ENCODE measurements around the gene SRF.

Gene SRF

DNA sequence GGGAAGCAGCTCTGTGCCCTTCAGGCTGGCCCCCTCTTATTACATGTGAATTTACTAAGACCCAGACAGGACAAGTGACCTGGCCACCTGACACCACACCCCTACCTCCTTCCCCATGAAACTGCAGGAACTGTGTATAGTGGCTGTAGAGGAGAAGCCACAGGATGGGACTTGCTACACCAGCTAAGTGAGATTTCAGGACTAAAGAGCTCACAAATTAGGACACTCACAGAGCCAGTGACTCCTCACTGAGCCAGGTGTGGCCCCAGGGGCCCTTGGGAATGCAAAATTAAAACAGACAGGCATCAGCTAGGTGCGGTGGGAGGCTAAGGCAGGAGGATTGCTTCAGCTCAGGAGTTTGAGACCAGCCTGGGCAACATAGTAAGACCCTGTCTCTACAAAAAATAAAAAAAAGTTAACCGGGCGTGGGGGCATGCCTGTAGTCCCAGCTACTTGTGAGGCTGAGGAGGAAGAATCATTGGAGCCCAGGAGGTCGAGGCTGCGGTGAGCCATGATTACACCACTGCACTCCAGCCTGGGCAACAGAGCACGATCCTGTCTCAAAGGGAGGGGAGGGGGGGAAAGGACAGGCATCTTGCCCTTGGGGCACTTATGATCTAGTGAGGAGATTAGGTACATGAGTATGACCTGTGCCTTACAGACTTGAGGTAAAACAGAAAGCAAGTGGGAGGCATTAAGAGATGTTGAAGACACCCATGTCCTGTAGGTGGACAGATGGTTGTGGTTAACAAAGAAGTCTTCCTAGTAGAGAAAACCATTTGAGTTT, 23.2 kb upstream of the SRF start:
- DNase-seq (ENCODE audit: low read depth, low spot score), result no peak

DNA sequence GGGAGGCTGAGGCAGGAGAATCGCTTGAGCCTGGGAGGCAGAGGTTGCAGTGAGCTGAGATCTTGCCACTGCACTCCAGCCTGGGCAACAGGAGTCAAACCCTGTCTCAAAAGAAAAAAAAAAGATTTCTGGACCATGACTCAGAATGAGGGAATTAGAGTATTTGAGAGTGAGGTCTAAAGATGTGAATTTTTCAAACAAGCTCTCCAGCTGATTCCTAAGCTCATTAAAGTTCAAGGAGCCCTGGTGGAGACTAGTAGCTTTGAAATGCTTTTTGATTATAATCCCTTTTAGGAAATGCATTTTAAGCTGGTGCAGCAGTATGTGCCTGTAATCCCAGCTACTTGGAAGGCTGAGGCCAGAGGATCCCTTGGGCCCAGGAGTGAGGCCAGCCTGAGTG, 21.8 kb upstream of the SRF start:
- DNase-seq (ENCODE audit: low read depth, low spot score), result no peak

DNA sequence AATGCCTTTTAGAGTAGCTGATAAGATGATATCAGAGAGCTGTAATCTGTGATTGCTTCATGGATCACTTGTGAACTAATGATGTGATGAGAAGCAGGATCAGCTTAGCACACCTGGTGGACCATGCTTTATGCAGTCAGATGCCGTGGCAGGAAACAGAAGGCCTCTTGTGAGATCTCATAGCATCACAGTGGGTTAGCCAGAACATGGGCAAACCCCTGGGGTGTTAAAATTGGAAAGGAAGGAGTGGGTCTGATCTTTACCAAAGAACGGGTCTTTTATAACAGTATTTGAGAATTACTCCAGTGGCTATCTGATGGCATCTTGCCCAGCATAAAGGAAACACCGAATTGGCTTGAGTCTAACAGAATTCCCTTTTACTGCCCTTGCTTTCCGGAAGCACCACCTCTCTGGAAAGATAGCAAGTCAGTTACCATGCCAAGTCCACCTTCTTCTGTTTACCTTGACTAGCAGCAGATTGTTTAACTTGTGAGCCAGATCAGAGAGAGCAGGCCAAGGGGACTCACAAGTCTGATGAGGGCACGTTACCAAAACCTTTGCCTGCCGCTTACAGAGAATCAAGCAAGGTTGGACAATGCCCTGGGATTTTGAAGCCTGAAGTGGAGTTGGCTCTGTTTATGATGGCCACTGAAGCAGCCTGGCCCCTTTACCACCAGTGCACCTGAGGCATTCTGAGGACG, 20.9 kb upstream of the SRF start:
- DNase-seq (ENCODE audit: low read depth, low spot score), result no peak

DNA sequence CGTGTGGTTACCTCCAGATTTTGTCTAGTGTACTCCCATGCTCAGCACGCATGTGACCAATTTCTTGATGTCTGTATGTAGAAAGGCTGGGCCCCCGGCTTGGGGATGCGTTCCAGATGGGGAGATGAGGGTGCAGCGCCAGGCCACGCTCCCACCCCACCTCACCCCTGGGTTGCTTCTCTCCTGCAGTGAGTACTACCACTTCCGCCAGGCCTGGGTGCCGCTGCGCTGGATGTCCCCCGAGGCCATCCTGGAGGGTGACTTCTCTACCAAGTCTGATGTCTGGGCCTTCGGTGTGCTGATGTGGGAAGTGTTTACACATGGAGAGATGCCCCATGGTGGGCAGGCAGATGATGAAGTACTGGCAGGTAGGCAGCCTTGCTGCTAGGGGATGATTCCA, 11.5 kb upstream of the SRF start:
- no peak for DNase-seq (ENCODE audit: low read depth, low spot score)

DNA sequence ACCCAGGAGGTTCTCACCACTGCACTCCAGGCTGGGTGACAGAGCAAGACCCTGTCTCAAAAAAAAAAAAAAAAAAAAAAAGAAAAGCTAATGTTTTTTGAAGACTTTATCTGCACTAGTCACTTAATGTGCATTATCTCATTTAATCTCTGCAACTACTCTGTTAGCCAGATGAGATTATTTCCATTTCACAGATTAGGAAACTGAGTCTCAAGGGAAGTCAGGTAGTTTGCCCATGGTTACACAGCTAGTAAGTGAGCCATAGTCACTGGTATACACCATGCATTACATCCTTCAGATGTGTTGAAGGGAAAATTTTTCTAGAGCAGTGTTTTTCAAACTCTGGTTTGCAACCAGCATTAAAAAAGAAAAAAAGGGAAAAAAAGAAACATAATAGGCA, 7.2 kb upstream of the SRF start:
- DNase-seq (ENCODE audit: low read depth, low spot score), result no peak

DNA sequence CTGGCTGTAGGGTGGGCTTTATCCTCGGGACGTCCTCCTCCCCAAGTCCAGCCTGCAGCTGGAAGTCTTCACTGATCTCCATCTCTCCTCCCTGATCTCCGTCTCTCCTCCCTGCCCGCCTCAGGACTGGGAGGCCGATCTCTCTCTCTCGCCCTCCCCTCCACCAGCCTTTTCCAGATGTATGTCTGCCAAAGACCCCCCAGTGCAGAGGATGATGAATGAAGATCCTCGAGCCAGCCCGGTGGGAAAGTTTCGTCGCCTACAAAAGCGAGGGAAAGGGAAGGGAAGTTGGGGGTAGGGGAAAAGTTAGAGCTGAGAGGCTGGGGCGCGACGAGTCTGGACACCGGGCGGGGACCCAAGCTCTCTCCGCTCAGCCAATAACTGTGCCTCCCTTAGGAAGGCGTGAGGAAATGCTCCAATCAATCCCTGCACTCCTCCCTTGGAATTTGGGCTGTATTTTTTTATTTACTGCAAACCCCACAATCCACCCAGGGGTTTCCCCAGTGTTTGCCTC, 595 bp upstream of the SRF start:
- DNase-seq (ENCODE audit: low read depth, low spot score), result no peak

DNA sequence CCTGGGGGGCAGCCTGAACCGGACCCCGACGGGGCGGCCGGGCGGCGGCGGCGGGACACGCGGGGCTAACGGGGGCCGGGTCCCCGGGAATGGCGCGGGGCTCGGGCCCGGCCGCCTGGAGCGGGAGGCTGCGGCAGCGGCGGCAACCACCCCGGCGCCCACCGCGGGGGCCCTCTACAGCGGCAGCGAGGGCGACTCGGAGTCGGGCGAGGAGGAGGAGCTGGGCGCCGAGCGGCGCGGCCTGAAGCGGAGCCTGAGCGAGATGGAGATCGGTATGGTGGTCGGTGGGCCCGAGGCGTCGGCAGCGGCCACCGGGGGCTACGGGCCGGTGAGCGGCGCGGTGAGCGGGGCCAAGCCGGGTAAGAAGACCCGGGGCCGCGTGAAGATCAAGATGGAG, 636 bp downstream of the SRF start:
- DNase-seq (ENCODE audit: low read depth, low spot score), result peak; percentile 43

DNA sequence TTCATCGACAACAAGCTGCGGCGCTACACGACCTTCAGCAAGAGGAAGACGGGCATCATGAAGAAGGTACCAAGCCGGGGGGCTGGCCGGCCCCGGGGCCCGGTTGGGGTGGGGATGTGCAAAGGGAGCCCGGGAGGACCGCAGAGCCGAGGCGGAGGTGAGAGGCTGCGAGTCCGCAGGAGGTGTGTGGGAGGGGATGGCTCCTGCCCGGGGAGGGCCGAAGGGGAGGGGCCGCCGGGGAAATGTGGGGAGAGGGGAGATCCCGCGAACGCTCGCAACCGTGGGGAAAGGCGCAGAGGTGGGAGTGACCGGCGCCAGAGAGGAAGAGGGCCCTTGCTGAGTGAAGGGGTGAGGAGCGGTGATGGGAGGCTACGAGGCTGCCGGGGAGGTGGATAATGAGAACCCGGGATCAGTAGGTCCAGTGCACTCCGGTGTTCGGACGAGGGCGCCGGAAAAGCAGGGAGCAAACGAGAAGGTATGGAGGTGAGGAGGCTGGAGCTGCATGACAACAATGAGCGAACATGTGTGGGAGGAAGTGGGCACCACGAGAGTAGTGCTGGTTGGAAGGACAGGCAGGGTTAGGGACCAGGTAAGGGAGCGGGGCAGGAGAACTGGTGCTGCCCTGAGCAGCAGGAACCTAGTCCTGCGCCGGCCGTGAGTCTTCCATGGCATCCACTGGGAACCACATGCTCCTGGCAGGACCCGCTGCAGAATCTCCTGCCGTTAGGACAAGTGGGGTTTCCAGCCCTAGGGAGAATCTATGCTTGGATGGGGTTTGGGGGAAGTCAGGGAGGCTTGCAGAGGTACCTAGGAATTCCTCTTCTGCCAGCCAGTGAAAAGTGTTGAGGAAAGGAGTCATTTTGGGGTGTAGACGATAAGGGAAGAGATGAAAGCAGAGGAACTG, 1.3 kb downstream of the SRF start:
- DNase-seq (ENCODE audit: low read depth, low spot score), result peak; percentile 42

DNA sequence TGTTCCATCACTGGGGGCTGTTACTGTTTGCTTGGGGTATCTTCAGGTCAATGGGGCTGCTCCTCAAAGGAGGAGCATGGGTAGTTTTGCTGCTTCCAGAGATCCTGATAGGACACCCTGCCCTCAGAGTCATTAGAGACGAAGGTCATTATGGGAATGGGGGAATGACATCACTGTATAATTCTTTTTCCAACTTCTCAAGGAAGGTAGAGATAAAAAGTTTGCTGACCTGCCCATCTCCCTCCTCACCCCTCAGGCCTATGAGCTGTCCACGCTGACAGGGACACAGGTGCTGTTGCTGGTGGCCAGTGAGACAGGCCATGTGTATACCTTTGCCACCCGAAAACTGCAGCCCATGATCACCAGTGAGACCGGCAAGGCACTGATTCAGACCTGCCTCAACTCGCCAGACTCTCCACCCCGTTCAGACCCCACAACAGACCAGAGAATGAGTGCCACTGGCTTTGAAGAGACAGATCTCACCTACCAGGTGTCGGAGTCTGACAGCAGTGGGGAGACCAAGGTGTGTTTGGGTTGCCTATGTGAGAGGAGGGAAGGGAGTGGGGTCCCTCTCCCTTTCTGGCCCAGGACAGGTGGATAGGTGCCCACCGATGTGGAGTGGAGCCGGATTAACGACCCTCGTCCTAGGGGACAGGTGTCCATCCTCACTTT, 2.7 kb downstream of the SRF start:
- DNase-seq (ENCODE audit: low read depth, low spot score), result no peak

DNA sequence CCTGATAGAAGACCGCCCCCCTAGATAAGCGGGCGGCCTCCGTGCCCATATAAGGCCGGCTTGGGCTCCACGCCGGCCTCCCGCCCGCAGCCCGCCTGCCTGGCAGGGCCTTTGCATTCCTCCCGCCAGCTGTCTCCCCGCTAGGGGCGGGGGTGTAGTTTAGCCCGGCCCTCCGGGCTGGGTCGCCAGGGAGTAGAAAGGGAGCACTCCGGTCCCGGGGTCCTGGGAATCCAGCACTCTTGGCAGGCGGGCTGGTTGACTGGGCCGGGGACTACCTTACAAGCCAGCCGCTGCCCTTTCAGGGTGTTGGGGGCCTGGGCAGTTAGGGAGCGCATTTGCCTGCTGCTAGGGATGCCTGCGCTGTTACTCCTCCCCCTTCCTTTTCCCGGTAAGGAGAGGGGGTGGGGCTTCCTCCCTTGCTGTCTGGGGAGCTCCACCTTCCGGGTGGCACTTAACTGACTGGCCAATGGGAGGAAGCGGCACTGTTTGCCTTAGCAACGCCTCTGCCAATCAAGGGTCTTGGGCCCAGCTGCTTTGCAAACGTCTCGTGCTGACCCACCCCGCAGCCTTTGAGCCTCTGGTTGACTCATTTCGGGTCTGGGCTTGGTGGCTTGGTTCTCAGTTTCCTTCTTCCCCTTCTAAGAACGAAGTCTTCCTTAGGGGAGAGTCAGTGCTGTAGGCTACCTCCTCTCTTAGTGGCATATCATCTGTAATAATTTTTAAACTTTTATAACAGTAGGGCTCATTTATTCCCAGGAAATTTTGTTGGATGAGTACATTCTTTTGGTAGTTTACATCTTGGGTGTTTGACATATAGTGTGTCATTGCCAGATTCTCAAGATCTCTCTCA, 3.4 kb downstream of the SRF start:
- peak; percentile 99 for DNase-seq (ENCODE audit: low read depth, low spot score)

DNA sequence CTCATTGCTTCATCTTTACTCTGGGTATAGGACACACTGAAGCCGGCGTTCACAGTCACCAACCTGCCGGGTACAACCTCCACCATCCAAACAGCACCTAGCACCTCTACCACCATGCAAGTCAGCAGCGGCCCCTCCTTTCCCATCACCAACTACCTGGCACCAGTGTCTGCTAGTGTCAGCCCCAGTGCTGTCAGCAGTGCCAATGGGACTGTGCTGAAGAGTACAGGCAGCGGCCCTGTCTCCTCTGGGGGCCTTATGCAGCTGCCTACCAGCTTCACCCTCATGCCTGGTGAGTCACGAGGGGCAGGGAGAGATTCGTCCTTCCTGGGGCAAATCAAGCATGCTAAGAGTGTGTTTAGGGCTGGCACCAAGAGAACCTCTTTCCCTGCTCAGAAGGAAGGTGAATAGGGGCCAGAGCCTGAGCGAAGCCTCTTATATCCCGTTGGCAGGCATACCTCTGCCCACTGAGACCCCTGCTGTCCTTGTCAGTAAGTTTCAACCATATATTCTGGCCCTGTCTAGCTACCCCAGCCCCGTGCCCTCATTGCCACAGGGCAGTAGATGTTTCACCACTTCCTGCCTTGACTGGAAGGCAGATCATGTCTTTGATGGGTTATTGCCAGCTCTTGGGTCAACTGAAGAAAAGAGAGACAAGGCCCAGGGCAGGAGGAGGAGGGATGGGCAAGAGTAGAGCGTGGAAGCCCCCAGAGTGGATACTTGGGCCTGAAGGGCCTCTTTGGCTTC, 4.8 kb downstream of the SRF start:
- DNase-seq (ENCODE audit: low read depth, low spot score), result no peak

DNA sequence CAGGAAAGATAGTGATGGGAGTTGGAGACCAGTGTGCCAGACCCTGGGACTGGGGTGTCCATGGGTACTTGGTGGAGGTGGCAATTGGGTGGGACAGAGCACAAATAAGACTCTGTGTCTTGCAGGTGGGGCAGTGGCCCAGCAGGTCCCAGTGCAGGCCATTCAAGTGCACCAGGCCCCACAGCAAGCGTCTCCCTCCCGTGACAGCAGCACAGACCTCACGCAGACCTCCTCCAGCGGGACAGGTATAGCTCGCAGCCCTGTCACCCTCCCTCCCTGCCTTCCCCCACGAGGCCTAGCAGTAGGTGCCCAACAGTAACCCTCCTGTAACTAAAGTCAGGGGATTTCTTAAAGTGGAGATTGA, 5.3 kb downstream of the SRF start:
- no peak for DNase-seq (ENCODE audit: low read depth, low spot score)

DNA sequence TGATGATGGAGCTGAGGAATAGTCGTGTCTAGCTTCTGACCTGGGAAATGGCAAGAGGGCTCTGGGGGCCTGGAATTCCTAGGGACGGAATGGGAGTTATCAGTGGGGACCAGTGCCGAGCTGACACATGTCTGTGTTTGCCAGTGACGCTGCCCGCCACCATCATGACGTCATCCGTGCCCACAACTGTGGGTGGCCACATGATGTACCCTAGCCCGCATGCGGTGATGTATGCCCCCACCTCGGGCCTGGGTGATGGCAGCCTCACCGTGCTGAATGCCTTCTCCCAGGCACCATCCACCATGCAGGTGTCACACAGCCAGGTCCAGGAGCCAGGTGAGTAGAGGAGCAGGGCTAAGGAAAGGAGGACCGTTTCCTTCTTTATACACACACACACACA, 7.1 kb downstream of the SRF start:
- DNase-seq (ENCODE audit: low read depth, low spot score), result no peak

DNA sequence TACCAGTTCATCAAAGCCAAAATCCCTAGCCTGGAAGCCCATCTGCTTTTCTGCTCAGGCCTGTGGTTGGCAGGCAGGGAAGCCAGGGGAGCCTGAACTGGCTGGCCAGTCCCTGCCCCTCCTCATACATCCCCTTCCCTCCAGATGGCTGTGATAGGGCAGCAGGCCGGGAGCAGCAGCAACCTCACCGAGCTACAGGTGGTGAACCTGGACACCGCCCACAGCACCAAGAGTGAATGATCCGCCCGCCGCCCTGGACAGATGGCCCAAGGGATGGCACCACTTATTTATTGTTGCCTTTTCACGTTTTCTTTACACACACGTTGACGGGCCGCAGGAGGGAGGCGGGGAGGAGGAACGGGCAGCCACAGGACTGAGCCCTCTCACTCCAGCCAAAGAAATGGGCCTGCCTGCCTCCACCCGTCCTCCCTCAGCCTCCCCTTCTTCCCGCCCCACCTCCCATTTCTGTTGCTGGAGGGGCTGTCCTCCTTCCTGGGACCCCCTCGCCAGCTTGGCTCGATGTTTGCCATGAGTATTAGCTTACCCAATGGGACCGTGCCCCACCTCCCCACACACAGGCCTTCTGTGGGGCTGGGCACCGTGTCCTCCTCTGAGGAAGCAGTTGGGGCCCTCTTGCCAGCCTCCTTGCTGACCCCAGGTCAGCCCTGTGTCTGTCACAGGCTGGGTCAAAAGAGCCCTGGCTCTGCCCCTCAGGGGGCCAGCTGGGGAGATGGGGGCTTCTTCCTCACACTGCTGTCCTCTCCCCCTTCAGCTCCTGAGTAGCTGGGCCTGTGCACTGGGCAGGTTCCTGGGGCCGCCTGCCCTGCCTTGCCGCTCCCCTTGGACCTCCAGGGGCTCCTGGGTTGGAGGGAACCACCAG, 8.1 kb downstream of the SRF start:
- no peak for DNase-seq (ENCODE audit: low read depth, low spot score)

DNA sequence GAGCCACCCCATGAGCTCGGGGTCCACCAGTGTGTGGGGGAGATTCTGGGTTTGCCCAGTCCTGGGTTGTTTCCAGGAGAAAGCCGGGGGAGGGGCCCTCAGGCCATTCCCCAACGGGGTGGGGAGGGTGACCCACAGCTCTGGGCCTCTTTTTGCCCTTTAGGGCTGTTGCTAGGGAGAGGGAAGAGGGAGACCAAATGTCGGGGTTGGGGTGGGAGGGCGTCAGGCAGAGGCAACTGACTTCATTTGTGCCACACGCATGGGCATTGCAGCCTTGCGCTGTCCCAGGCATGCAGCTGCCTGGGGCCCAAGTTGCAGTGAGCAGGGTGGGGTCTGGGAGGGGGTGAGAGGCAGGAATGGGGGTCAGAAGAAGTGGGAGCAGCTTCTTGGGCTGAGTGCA, 9.0 kb downstream of the SRF start:
- DNase-seq (ENCODE audit: low read depth, low spot score), result no peak

DNA sequence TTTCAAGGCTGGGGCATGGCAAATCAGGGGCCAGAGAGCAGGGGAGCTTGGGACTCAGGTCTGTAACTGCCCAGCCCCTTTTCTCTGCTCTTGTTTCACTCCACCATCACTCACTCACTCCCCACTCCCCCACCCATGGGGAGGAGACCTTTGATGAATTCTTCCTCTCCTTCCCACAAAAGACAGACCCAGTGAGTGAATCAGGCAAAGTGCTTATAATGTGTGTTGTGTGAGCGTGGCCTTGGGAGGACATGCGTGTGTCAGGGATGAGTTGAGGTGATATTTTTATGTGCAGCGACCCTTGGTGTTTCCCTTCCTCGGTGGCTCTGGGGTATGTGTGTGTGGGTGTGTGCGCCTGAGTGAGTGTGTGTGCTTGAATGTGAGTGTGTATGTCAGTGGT, 9.9 kb downstream of the SRF start:
- DNase-seq (ENCODE audit: low read depth, low spot score), result no peak

DNA sequence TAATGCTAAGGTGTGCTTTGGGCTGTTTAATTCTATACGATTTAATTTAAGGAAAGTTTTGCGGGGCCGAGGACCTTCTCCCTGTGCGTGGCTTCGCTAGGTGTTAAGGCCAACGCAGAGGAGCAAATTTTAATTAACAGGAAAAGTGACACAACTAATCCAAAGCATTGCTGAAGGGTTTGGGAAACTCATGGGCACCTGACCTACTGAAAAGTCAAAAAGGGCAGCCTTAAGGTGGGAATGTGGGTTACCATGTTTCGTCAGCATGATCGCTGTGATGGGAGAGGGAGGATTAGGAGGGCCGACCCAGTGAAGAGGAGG, 10.5 kb downstream of the SRF start:
- no peak for DNase-seq (ENCODE audit: low read depth, low spot score)

DNA sequence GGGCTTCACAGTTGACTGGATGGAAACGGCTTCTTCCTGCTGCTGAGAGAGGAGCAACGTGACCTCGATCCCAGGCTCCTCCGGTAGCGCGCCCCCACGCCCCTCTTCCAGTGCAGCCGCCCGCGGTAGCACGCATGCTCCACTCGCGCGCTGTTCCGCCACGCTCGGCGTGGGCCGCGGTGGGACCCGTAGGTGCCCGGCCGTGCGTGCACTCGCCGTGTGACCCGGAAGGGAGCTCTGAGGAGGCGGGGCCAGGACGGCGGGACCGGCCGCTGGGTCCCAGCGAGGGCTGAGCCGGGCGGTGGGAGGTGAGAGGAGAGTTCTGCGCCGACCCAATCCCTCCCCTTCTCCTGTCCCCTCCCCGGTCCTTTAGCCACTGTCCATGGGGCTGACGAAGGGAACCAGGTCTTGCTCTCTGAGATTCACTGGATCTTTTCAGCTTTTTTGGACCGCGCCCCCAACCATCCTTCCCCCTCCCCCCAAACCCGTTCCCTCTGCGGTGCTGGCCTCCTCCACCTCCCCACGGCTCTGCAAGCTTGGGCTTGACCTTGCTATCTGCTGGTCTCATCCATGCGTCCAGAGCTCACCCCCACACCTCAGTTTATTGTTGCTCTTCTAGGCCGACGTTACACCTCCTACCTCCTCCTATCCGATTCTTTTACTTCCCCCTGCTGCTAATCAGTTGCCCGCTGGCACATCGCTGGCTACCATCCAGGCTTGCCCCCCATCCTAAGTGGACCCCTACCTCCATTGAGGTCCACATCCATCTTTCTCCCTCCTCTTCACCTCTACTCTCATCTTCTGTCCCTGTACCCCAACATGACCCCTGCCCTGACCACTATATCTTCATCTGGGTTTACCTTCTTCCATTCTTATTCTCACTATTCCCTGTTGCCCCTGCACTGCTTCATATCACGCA, 11.1 kb downstream of the SRF start, which contains the start of gene CUL9:
Gene CUL9 (plus strand): TSS at position 255 of the 919 bp plus-strand sequence. CDS start 2,115 bp downstream, outside the sequence.
- peak; percentile 74 for DNase-seq (ENCODE audit: low read depth, low spot score)
